ENCODE results near the gene MBD3. TPM values are rescaled to one million over a fixed set of nuclear protein-coding genes. Genes with fewer than 3 reads are reported as not detected.

The MBD3 gene
- total and polyA plus RNA-seq, 2 experiments from 2014 or later = 27.6 to 118 TPM

- ATAC-seq = peak; percentile 90
- Histone ChIP-seq H3K27me3 (ENCODE audit: insufficient read depth) (peaks cover 25% of the 10 kb centered on the region), H4K20me1 (replicated peaks; ENCODE audit: insufficient read depth) (peaks cover 35% of the 10 kb centered on the region; the same call in 1 of the 2 replicates), H3K79me2 (replicated peaks; ENCODE audit: insufficient read depth) (peaks cover 51% of the 10 kb centered on the region), H3K4me1 (ENCODE audit: insufficient read depth) (no peaks in the 10 kb centered on the region; the same call in 1 of the 2 replicates), H3F3A (replicated peaks; ENCODE audit: low read depth) (no peaks in the 10 kb centered on the region; the same call in 1 of the 2 replicates), H3K4me3 (peak overlapping the region; percentile 89), H3K4me2 (peak overlapping the region; percentile 90), H2AFZ (no peak overlapping the region), H3K36me3 (ENCODE audit: insufficient read depth) (no peaks in the 10 kb centered on the region), H3K9me2 (ENCODE audit: insufficient read depth) (no peaks in the 10 kb centered on the region), H3K27ac (ENCODE audit: low read depth) (peak overlapping the region; percentile 92)
- peak overlapping the region; percentile 63 for H3K4me3 Mint-ChIP-seq
- TF ChIP-seq POLR2AphosphoS5 (IDR thresholded peaks at IDR 0.05; ENCODE audit: low read depth) (peak; percentile 65), JUNB (IDR thresholded peaks at IDR 0.05; ENCODE audit: unreplicated experiment) (no peak), CTCF (conservative IDR thresholded peaks at IDR 0.05; ENCODE audit: low read depth in 2 of 2) (no peak)
- no peak overlapping the region for H3K27ac Mint-ChIP-seq
- peak; percentile 89 for DNase-seq (ENCODE audit: low spot score)
- H3K9me3 Mint-ChIP-seq = peaks cover 9% of the 10 kb centered on the region
- peaks cover 30% of the 10 kb centered on the region for H3K27me3 Mint-ChIP-seq (ENCODE audit: insufficient read depth, low read depth, poor library complexity)
- peaks cover 30% of the 10 kb centered on the region for H3K36me3 Mint-ChIP-seq (ENCODE audit: low read depth)
- H3K4me1 Mint-ChIP-seq = peaks cover 8% of the 10 kb centered on the region
These were observed 26.1 kb downstream of the MBD3 start for GRCh38 chr19:1566392-1567115.

- peaks cover 2% of the 10 kb centered on the region; the same call in 2 of the 3 replicates for H3K4me1 Mint-ChIP-seq
- no peaks in the 10 kb centered on the region; the same call in 2 of the 3 replicates for H3K9me3 Mint-ChIP-seq
- Histone ChIP-seq H3K79me2 (replicated peaks; ENCODE audit: insufficient read depth) (peaks cover 82% of the 10 kb centered on the region), H3K4me3 (no peak overlapping the region), H3K27ac (ENCODE audit: low read depth) (no peak overlapping the region), H3K36me3 (ENCODE audit: insufficient read depth) (no peaks in the 10 kb centered on the region), H3K27me3 (ENCODE audit: insufficient read depth) (no peaks in the 10 kb centered on the region), H3K4me2 (no peak overlapping the region), H3K9me2 (ENCODE audit: insufficient read depth) (no peaks in the 10 kb centered on the region), H3K4me1 (ENCODE audit: insufficient read depth) (no peaks in the 10 kb centered on the region), H3F3A (replicated peaks; ENCODE audit: low read depth) (no peaks in the 10 kb centered on the region), H4K20me1 (replicated peaks; ENCODE audit: insufficient read depth) (peaks cover 50% of the 10 kb centered on the region), H2AFZ (no peak overlapping the region)
- H3K27me3 Mint-ChIP-seq (ENCODE audit: insufficient read depth, low read depth, poor library complexity) = peaks cover 4% of the 10 kb centered on the region
- H3K27ac Mint-ChIP-seq = peak overlapping the region; percentile 58
- peaks cover 27% of the 10 kb centered on the region; the same call in 2 of the 3 replicates for H3K36me3 Mint-ChIP-seq (ENCODE audit: low read depth)
- no peak for ATAC-seq
- H3K4me3 Mint-ChIP-seq = no peak overlapping the region
- DNase-seq (ENCODE audit: low spot score) = no peak
- TF ChIP-seq ZNF462 (CRISPR knock-in tag; IDR thresholded peaks at IDR 0.05) (no peak), ETS1 (IDR thresholded peaks at IDR 0.05) (no peak), ZNF331 (CRISPR knock-in tag; IDR thresholded peaks at IDR 0.05; ENCODE audit: low read depth) (no peak), ZNF114 (CRISPR knock-in tag; IDR thresholded peaks at IDR 0.05) (no peak), EZH2 (IDR thresholded peaks at IDR 0.05; ENCODE audit: low read depth, unreplicated experiment) (no peak), POLR2AphosphoS5 (IDR thresholded peaks at IDR 0.05; ENCODE audit: low read depth) (no peak), EZH2phosphoT487 (IDR thresholded peaks at IDR 0.05; ENCODE audit: unreplicated experiment) (no peak)
These were observed 29.4 kb downstream of the MBD3 start for GRCh38 chr19:1563251-1563650.
